Measurements from ENCODE around the gene COG5. TPM values are rescaled to one million over a fixed set of nuclear protein-coding genes. Genes with fewer than 3 reads are reported as not detected.

The COG5 gene
- total and polyA plus RNA-seq, 9 of the 15 experiments (the other 6 are each of a cell fraction or from before 2014, with no cell fraction given): 15.3 to 75.1 (median 56.4) TPM

- Histone ChIP-seq H3K4me1 (replicated peaks in 1 of 2; ENCODE audit: control insufficient read depth in 2 of 2, insufficient read depth in 2 of 2, low read length in 2 of 2) (no peaks in the 10 kb centered on the region), H3K9ac (ENCODE audit: insufficient read depth in 1 of 2, low read depth in 2 of 2, low read length in 2 of 2) (no peak overlapping the region), H4K20me1 (replicated peaks; ENCODE audit: control insufficient read depth, insufficient read depth, low read length) (no peaks in the 10 kb centered on the region), H2AFZ (ENCODE audit: low read depth, low read length) (no peak overlapping the region), H3K27me3 (ENCODE audit: control insufficient read depth in 2 of 2, insufficient read depth in 2 of 2, low read length in 2 of 2) (no peaks in the 10 kb centered on the region), H3K36me3 (ENCODE audit: control insufficient read depth, insufficient read depth, low read length) (peaks cover 67% of the 10 kb centered on the region), H3K9me1 (ENCODE audit: control insufficient read depth, insufficient read depth, low read length) (peaks cover 2% of the 10 kb centered on the region), H3K79me2 (ENCODE audit: control insufficient read depth, insufficient read depth, low read length) (peaks cover 7% of the 10 kb centered on the region; the same call in 1 of the 3 replicates), H3K4me3 (no peak overlapping the region), H3K4me2 (ENCODE audit: insufficient read depth, low read length) (no peak overlapping the region), H3K9me3 (replicated peaks; ENCODE audit: control insufficient read depth, insufficient read depth, low read depth, low read length) (no peaks in the 10 kb centered on the region), H3K27ac (ENCODE audit: extremely low read depth, low read depth, low read length) (no peak overlapping the region)
- POLR2A ChIA-PET: interaction anchor here (2.2 kb wide), 1 partner anchor 10 kb away, joined by 12 read pairs; no protein-coding TSS in a partner anchor
- ATAC-seq (no peak; the same call in 2 of the 3 replicates), FAIRE-seq (no peak), DNase-seq (ENCODE audit: extremely low read depth in 1 of 4, low spot score in 3 of 4) (no peak)
- BruUV-seq (replicated peaks): no TSS peak
- intact Hi-C loops (cut with micrococcal nuclease): no loop called here
- CTCF ChIA-PET (ENCODE audit: low intra/inter-chr PET ratio): no interaction called here
- in situ Hi-C loops (cut with MboI): no loop called here
- 83% methylated on average over 5 of the region's 5 CpGs for WGBS (ENCODE audit: insufficient coverage, low coverage, missing lambda C conversion rate)
- TF ChIP-seq PHB2 (IDR thresholded peaks at IDR 0.05; ENCODE audit: low read depth) (no peak), ZNF3 (CRISPR knock-in tag; IDR thresholded peaks at IDR 0.05) (no peak), ZBTB2 (IDR thresholded peaks at IDR 0.05) (no peak), ELK3 (CRISPR knock-in tag; IDR thresholded peaks at IDR 0.05) (no peak), ZFPM2 (CRISPR knock-in tag; IDR thresholded peaks at IDR 0.05) (no peak), ZNF224 (CRISPR knock-in tag; IDR thresholded peaks at IDR 0.05) (no peak), ZNF830 (CRISPR knock-in tag; IDR thresholded peaks at IDR 0.05) (no peak), RCOR1 (IDR thresholded peaks at IDR 0.05; ENCODE audit: borderline replicate concordance in 1 of 2, low read depth in 2 of 2, low read length in 2 of 2) (no peak), ARID3B (CRISPR knock-in tag; IDR thresholded peaks at IDR 0.05; ENCODE audit: borderline replicate concordance) (no peak)
Measured at GRCh38 chr7:107592361-107593024, 28.8 kb upstream of the COG5 start.
